Measurements from ENCODE around the gene SNAP23. TPM values are rescaled to one million over a fixed set of nuclear protein-coding genes. Genes with fewer than 3 reads are reported as not detected.

SNAP23 gene
- total and polyA plus RNA-seq, 2 of the 8 experiments (the other 6 are each of a cell fraction or from before 2014, with no cell fraction given): 58.0 to 72.8 TPM

DNA sequence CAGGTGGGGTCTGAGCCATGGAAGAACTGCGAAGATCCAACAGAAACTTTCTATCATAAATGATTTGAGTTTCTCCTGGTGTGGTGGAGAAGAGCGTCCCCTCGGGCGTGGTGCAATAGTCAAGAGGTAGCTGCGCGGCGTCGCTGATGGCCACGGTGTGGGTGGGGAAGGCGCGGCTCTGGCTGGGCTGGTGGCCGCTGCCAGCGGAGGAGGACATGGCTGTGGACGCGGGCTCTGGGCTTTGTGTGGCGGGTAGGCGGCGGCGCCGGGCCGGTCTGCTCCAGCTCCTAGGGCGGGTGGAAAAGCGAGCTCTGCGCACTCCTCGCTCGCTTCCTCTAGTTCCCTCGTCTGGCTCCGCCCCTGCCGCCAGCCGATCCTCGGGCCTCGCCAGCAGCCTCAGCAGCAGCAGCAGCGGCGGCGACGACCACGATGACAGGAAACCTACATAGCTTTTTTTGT, 85.9 kb downstream of the SNAP23 start (continued):
- TF ChIP-seq KDM4A (IDR thresholded peaks at IDR 0.05; ENCODE audit: low read depth, low read length, severe bottlenecking): peak; percentile 48
- no peak for TF ChIP-seq SP1 (IDR thresholded peaks at IDR 0.05; ENCODE audit: low read depth, low read length)
- no peak for TF ChIP-seq CTBP2 (IDR thresholded peaks at IDR 0.05; ENCODE audit: borderline replicate concordance, insufficient read depth, insufficient read length, low read length)
- TF ChIP-seq SIN3A (conservative IDR thresholded peaks at IDR 0.05 in 1 of 2, IDR thresholded peaks at IDR 0.05 in 1 of 2; ENCODE audit: low read depth in 1 of 2, low read length in 2 of 2): no peak
- TF ChIP-seq, protein P1, sequence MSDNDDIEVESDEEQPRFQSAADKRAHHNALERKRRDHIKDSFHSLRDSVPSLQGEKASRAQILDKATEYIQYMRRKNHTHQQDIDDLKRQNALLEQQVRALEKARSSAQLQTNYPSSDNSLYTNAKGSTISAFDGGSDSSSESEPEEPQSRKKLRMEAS (IDR thresholded peaks at IDR 0.05): peak; percentile 67
- TF ChIP-seq ZNF274 (IDR thresholded peaks at IDR 0.05; ENCODE audit: borderline replicate concordance, extremely low read depth, low read length): no peak
- peak; percentile 69; the same call in 1 of the 2 replicates for TF ChIP-seq RBBP5 (IDR thresholded peaks at IDR 0.05; ENCODE audit: borderline replicate concordance, low read depth, low read length)
- peak; percentile 52; the same call in 1 of the 2 replicates for TF ChIP-seq TBP (IDR thresholded peaks at IDR 0.05; ENCODE audit: low read depth, low read length)
- TF ChIP-seq, protein P2, sequence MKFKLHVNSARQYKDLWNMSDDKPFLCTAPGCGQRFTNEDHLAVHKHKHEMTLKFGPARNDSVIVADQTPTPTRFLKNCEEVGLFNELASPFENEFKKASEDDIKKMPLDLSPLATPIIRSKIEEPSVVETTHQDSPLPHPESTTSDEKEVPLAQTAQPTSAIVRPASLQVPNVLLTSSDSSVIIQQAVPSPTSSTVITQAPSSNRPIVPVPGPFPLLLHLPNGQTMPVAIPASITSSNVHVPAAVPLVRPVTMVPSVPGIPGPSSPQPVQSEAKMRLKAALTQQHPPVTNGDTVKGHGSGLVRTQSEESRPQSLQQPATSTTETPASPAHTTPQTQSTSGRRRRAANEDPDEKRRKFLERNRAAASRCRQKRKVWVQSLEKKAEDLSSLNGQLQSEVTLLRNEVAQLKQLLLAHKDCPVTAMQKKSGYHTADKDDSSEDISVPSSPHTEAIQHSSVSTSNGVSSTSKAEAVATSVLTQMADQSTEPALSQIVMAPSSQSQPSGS (IDR thresholded peaks at IDR 0.05; ENCODE audit: low read length): no peak
- no peak for TF ChIP-seq SRF (IDR thresholded peaks at IDR 0.05; ENCODE audit: low read depth, low read length)
- TF ChIP-seq ASH2L (IDR thresholded peaks at IDR 0.05; ENCODE audit: low read length): peak; percentile 83
- 0 out of 2 replicates have a peak, but pooled peaks have one; percentile 39 for TF ChIP-seq PHF8 (conservative IDR thresholded peaks at IDR 0.05; ENCODE audit: low read depth, low read length)

Other genes with a start within 250 kb of the SNAP23 start
- gene GANC, start 222.4 kb upstream of the SNAP23 start, total RNA-seq (2021; fragmentation: NEBNext Ultra II Directional; extraction: Animal tissue kit (Norgen Biotek cat#: 25700)): 11.8 and 14.4 TPM in 2 replicates
- gene GANC, start 222.4 kb upstream of the SNAP23 start, polyA plus RNA-seq (2011; rRNA removed): 6.5 and 6.8 TPM in 2 replicates
- gene TMEM87A, start 222.2 kb upstream of the SNAP23 start, total RNA-seq (2021; fragmentation: NEBNext Ultra II Directional; extraction: Animal tissue kit (Norgen Biotek cat#: 25700)): 32.9 and 33.1 TPM in 2 replicates
- gene TMEM87A, start 222.2 kb upstream of the SNAP23 start, polyA plus RNA-seq (2011; rRNA removed): 11.0 and 15.2 TPM in 2 replicates
- 0.75 and 0.80 TPM in 2 replicates for gene CAPN3, start 136.1 kb upstream of the SNAP23 start, total RNA-seq (2021; fragmentation: NEBNext Ultra II Directional; extraction: Animal tissue kit (Norgen Biotek cat#: 25700))
- gene CAPN3, start 136.1 kb upstream of the SNAP23 start, polyA plus RNA-seq (2011; rRNA removed): 2.0 and 2.1 TPM in 2 replicates
- gene ZNF106, start 4.5 kb upstream of the SNAP23 start, total RNA-seq (2021; fragmentation: NEBNext Ultra II Directional; extraction: Animal tissue kit (Norgen Biotek cat#: 25700)): 62.0 and 64.5 TPM in 2 replicates
- 15.7 and 18.2 TPM in 2 replicates for gene ZNF106, start 4.5 kb upstream of the SNAP23 start, polyA plus RNA-seq (2011; rRNA removed)
- 11.1 and 12.7 TPM in 2 replicates for gene LRRC57, start 53.2 kb downstream of the SNAP23 start, total RNA-seq (2021; fragmentation: NEBNext Ultra II Directional; extraction: Animal tissue kit (Norgen Biotek cat#: 25700))
- gene LRRC57, start 53.2 kb downstream of the SNAP23 start, polyA plus RNA-seq (2011; rRNA removed): 4.9 and 5.0 TPM in 2 replicates
- gene HAUS2, start 53.2 kb downstream of the SNAP23 start, total RNA-seq (2021; fragmentation: NEBNext Ultra II Directional; extraction: Animal tissue kit (Norgen Biotek cat#: 25700)): 28.8 and 33.5 TPM in 2 replicates
- gene HAUS2, start 53.2 kb downstream of the SNAP23 start, polyA plus RNA-seq (2011; rRNA removed): 8.4 and 12.1 TPM in 2 replicates
- gene STARD9, start 80.0 kb downstream of the SNAP23 start, total RNA-seq (2021; fragmentation: NEBNext Ultra II Directional; extraction: Animal tissue kit (Norgen Biotek cat#: 25700)): 6.0 and 7.0 TPM in 2 replicates
- 2.8 and 3.3 TPM in 2 replicates for gene STARD9, start 80.0 kb downstream of the SNAP23 start, polyA plus RNA-seq (2011; rRNA removed)
- 15.0 and 18.6 TPM in 2 replicates for gene CDAN1, start 241.5 kb downstream of the SNAP23 start, total RNA-seq (2021; fragmentation: NEBNext Ultra II Directional; extraction: Animal tissue kit (Norgen Biotek cat#: 25700))
- gene CDAN1, start 241.5 kb downstream of the SNAP23 start, polyA plus RNA-seq (2011; rRNA removed): 4.5 and 6.1 TPM in 2 replicates

Data from H1 (cell line).